NCI-H1694 (cell line): ENCODE measurements around the gene ADORA2A.

Source experiments
- DNase-seq: peaks from one replicate; lab custom pipeline; 2025; lab: John Stamatoyannopoulos, UW

Gene ADORA2A

GRCh38 chr22:24433001-24433827 lies 5.8 kb downstream of the ADORA2A start:
- no peak for DNase-seq

GRCh38 chr22:24433828-24434470 lies 6.5 kb downstream of the ADORA2A start:
- no peak for DNase-seq

GRCh38 chr22:24434471-24435322 lies 7.3 kb downstream of the ADORA2A start:
- DNase-seq = no peak

- no peak for DNase-seq
Measured at GRCh38 chr22:24435323-24435645, 7.9 kb downstream of the ADORA2A start.

GRCh38 chr22:24435861-24436371 lies 8.5 kb downstream of the ADORA2A start:
- no peak for DNase-seq

- DNase-seq = no peak
Measured at GRCh38 chr22:24436553-24436952, 9.2 kb downstream of the ADORA2A start.

GRCh38 chr22:24437091-24437490 lies 9.7 kb downstream of the ADORA2A start:
- no peak for DNase-seq

GRCh38 chr22:24437741-24438328 lies 10.4 kb downstream of the ADORA2A start:
- no peak for DNase-seq

- DNase-seq = no peak
Measured at GRCh38 chr22:24440270-24440717, 12.9 kb downstream of the ADORA2A start.

GRCh38 chr22:24440718-24441405 lies 13.5 kb downstream of the ADORA2A start:
- no peak for DNase-seq

- DNase-seq = no peak
Measured at GRCh38 chr22:24441406-24442351, 14.3 kb downstream of the ADORA2A start.

GRCh38 chr22:24442352-24442744 lies 14.9 kb downstream of the ADORA2A start:
- no peak for DNase-seq

- DNase-seq = no peak
Measured at GRCh38 chr22:24443668-24444067, 16.3 kb downstream of the ADORA2A start.

GRCh38 chr22:24444251-24444650 lies 16.9 kb downstream of the ADORA2A start:
- no peak for DNase-seq

GRCh38 chr22:24444729-24445466 lies 17.5 kb downstream of the ADORA2A start:
- DNase-seq = no peak

- no peak for DNase-seq
Measured at GRCh38 chr22:24445481-24446259, 18.3 kb downstream of the ADORA2A start.

GRCh38 chr22:24446260-24446611 lies 18.8 kb downstream of the ADORA2A start:
- no peak for DNase-seq

GRCh38 chr22:24450610-24451009 lies 23.2 kb downstream of the ADORA2A start:
- peak; percentile 43 for DNase-seq

- no peak for DNase-seq
Measured at GRCh38 chr22:24451162-24451561, 23.8 kb downstream of the ADORA2A start.
